ENCODE data around the gene KCNJ5.

The KCNJ5 gene

DNA sequence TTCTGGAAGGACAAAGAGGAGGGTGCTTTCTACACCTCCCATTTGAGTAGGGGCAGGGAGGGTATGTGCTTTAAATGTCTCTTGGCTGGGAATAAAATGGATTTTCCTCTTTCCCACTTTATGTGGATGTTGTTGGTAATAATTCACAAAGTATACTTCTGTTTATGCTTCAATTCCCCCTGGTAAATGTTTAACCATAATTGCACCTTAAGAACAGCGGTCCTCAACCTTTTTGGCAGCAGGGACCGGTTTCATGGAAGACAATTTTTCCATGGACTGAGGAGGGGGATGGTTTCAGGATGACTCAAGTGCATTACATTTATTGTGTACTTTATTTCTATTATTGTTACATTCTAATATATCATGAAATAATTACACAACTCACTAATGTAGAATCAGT, 55.5 kb downstream of the KCNJ5 start:
- TF ChIP-seq ZNF274 (IDR thresholded peaks at IDR 0.05; ENCODE audit: low read depth, low read length) = no peak
- H3K4me3 ChIP-seq (ENCODE audit: low read length) = no peak overlapping the region

DNA sequence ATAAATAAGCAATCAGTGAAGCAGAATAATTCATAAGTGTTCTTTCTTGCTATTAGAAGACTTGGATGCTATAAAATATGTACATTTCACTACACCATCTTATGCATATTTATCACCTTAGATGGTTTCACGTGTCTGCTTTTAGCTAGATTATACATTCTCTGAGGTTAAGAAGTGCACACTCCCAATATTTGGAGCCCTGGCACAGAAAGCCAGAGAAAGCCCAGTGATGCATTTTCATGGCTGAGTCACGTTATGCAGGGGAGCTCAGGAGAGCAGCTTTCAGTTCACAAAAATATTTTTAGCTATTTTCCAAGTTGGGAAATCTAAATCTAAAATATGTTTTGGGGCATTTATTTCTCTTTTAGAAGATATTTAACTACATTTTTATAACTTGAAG, 56.6 kb downstream of the KCNJ5 start:
- no peak for TF ChIP-seq ZNF274 (IDR thresholded peaks at IDR 0.05; ENCODE audit: low read depth, low read length)
- H3K4me3 ChIP-seq (ENCODE audit: low read length) = no peak overlapping the region

DNA sequence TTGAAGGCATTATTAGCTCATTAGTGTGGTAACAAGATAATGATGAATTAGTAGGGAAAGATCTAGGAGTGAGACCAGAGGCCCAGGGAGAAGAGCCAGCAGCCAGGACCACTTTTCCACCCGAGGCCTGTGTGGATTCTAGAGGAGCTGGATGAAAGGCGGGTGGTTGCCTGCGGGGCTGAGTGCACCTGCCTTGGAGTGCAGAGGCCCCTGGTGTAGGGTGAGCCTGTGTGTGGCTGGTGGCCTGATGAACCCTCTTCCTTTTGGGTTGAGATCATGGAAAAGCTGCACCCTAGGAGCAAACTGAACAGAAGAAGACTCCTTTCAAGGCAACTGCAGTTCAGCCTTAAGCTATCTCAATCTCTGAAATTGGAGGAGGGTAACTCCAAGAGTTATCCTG, 57.4 kb downstream of the KCNJ5 start:
- no peak for TF ChIP-seq ZNF274 (IDR thresholded peaks at IDR 0.05; ENCODE audit: low read depth, low read length)
- no peak overlapping the region for H3K4me3 ChIP-seq (ENCODE audit: low read length)

DNA sequence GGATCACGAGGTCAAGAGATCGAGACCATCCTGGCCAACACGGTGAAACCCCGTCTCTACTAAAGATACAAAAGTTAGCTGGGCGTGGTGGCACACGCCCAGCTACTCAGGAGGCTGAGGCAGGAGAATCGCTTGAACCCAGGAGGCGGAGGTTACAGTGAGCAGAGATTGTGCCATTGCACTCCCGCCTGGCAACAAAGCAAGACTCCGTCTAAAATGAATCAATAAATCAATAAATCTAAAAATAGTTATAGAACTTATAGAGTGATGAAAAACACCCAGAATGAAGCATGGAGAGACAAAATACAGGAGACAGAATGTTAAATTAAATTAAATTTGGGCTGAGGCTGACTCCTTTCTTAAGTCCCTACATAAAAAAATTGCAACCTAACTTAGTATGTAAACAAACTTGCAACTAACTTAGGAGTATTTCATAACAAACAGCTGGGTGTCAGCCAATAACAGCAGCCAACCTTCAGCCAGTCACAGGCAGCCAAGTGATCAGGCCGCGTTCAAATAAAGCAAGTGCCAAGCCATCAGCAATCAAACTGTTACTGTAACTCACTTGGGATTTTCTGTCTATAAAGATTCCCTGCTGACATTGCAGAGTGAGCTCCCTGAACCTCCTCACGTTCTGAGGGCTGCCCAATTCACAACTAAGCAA, 58.8 kb downstream of the KCNJ5 start:
- H3K4me3 ChIP-seq (ENCODE audit: low read length) = no peak overlapping the region
- TF ChIP-seq ZNF274 (IDR thresholded peaks at IDR 0.05; ENCODE audit: low read depth, low read length) = no peak

DNA sequence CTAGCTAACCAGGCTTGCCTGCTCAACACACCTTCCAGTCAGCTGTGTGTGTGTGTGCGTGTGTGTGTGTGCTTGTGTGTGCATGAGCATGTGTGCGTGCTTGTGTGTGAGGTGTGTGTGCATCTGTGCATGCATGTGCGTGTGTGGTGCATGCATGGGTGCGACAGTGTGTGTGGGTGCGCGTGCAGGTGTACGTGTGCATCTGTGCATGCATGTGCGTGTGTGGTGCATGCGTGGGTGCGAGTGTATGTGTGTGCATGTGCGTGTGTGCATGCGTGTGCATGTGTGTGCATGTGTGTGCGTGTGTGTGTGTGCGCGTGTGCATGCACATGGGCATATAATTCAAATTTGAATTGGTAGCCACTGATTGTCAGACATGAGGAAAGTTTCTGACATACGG, 62.0 kb downstream of the KCNJ5 start:
- no peak for TF ChIP-seq ZNF274 (IDR thresholded peaks at IDR 0.05; ENCODE audit: low read depth, low read length)

DNA sequence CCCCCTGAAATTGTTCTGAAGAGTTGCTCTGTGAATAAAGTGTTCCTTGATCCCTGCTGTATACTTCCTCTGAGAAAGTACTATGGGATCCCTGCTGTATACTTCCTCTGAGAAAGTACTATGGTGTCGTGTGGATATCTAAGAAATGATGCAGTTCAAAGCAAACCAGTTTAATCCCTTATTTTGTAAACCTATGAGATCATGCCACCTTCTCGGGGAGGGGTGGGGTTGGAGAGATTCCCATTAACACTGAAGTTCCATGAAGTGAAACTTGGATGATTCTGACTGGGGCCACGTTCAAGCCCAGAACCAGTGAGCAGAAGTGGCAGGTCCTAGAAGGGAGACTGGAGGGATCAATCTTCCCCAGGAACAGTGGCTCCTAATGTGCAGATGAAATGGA, 64.5 kb downstream of the KCNJ5 start:
- no peak overlapping the region for H3K4me3 ChIP-seq (ENCODE audit: low read length)
- TF ChIP-seq ZNF274 (IDR thresholded peaks at IDR 0.05; ENCODE audit: low read depth, low read length) = no peak

More for the DNA sequence above, 62.0 kb downstream of the KCNJ5 start:
- H3K4me3 ChIP-seq (ENCODE audit: low read length) = no peak overlapping the region

DNA sequence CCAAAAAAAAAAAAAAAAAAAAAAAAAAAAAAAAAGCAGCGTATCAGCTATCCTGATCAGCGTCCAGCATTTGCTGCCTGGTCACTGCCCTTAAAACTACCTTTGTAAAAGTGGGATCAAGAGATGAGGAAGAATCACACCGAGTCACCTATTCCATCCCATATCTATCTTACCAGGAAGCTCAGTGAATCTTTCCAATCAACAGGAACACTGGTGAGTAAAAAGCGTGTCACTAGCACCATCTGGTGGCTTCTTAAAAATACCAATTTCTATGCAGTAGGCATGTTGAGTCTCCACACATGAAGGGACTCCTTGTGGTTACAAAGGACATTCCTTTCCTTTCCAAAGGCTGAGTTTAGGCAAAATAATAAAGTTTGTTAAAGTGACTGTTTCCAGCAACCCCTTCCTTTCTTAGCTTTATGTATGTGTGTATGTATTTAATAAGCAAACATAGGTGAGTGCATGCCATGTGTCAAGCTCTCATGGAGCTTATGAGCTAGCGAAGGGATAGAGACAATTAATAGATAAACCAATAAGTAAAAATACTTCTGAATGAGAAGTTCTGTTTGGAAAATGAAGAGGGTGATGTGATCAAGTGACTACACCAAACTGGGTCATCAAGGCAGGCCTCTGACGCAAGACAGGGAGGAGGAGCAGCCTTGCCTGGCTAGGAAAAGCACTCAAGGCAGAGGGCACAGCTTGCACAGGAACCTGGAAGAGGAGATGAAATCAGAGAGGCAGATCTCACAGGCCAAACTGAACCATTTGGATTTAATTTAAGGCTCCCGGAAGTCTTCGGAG, 65.4 kb downstream of the KCNJ5 start:
- no peak overlapping the region for H3K4me3 ChIP-seq (ENCODE audit: low read length)
- no peak for TF ChIP-seq ZNF274 (IDR thresholded peaks at IDR 0.05; ENCODE audit: low read depth, low read length)

DNA sequence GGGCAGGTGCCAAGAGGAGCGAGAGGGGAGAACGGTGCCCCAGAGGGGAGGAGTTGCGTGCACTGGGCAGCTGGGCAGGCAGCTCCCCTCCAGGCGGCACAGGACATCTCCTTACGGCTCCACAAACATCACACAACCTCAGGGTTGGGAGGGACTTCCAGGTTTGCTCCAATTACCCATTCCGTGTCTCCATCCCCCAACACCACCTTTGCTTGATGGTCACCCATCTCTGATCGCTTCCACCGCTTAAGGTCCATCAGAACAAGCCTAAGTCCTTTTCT, 66.0 kb downstream of the KCNJ5 start:
- H3K4me3 ChIP-seq (ENCODE audit: low read length) = no peak overlapping the region
- no peak for TF ChIP-seq ZNF274 (IDR thresholded peaks at IDR 0.05; ENCODE audit: low read depth, low read length)

DNA sequence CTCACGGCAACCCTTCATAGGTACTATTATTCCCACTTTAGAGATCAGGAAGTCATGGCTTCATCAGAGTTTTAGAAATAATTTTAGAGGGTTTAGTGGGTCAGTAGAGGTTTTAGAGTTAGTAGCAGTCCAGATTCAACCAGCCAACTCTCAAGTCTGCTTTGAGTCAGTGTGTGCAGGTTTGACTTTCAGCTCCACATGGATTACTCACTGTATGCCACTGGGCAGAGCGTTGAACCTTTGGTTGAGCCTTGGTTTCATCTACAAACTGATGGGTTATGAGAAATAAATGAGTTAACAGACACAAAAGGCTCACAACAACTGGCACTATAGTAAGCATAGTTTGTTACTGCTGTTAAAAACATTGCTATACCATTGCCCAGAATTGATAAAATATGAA, 70.5 kb downstream of the KCNJ5 start:
- no peak overlapping the region for H3K4me3 ChIP-seq (ENCODE audit: low read length)
- TF ChIP-seq ZNF274 (IDR thresholded peaks at IDR 0.05; ENCODE audit: low read depth, low read length) = no peak

DNA sequence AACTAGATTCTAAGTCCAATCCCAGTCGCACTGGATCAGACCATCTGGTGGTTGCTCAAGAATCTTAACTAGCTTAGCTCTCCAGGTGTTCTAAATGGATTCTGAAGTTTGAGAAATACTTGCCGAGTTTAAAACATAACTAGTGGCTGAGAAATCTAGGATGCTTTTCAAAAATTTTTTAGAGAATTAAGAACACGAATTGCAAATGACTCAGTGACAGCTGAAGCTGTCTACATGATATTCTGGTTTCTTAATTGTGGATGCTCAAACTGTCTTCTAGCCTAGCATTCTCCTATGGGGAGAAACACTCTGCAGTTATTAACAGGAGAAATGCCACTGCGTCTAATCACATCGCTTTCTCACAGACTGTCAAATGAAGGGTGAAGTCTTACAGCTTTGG, 71.7 kb downstream of the KCNJ5 start:
- TF ChIP-seq ZNF274 (IDR thresholded peaks at IDR 0.05; ENCODE audit: low read depth, low read length) = no peak
- no peak overlapping the region for H3K4me3 ChIP-seq (ENCODE audit: low read length)

DNA sequence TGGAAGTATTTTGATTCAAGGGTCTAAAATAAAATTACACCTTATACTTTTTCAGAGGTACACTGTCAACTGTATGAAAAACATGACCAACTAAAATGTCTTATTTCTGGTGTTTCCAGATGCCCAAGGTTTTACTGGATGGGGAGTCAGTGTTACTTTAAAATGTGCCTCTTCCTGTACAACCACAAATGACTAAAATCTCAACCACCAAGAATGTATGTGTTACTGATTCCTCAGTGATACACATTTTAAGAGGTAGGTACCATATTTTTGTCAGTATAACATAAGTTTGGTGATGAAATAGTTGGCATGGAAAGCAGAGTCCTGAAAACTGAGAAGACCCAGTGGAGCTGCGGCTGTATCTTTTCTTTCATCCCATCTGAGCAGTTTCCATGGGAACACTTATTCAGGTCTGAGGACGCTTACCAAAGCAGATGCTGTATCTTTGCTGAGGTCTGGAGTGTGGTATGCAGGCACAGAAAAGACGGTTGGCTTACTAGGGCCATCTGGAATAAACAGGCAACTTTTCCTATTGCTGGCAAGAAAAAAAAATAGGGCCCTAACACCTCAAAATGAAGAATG, 72.7 kb downstream of the KCNJ5 start:
- H3K4me3 ChIP-seq (ENCODE audit: low read length) = no peak overlapping the region
- TF ChIP-seq ZNF274 (IDR thresholded peaks at IDR 0.05; ENCODE audit: low read depth, low read length) = no peak

DNA sequence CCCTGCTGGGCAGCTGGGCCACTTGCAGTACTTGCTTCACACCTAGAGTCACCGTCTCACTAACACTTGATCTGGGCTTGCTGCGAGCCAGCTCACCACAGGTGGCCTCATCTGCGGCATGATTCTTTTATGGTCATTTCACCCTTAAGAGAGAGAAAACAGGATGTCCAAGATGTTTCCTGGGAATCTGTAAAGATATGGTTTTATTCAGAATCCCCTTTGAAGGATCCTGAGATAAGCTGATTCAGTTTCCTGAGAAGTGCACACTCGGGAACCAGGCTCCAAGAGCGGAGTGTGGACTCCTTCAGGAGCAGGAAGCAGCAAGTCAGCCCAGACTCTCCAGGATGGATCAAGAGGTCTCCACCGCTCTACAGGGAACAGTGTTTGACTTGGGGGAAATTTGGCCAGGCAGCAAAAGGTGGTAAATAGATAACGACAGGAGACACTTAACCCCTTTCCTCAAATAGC, 73.3 kb downstream of the KCNJ5 start:
- H3K4me3 ChIP-seq (ENCODE audit: low read length) = no peak overlapping the region
- no peak for TF ChIP-seq ZNF274 (IDR thresholded peaks at IDR 0.05; ENCODE audit: low read depth, low read length)

DNA sequence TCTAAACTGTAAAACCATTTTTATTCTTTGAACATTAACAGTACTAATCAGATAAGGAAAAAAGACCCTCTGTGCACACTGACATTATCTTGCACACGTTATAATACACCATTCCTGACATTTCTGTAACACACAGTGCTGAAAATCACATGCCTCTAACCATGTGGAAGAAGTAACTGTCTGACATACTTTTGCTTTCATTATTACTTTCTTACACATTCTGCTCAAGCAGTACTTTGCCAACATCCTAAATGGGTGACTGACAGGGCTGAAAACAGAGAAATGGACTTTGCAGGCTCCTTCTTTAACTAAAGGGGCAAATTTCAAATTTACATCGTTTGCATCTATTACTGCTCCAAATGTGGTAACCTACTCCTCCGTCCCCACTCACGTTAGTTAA, 74.3 kb downstream of the KCNJ5 start:
- H3K4me3 ChIP-seq (ENCODE audit: low read length) = no peak overlapping the region
- TF ChIP-seq ZNF274 (IDR thresholded peaks at IDR 0.05; ENCODE audit: low read depth, low read length) = no peak

DNA sequence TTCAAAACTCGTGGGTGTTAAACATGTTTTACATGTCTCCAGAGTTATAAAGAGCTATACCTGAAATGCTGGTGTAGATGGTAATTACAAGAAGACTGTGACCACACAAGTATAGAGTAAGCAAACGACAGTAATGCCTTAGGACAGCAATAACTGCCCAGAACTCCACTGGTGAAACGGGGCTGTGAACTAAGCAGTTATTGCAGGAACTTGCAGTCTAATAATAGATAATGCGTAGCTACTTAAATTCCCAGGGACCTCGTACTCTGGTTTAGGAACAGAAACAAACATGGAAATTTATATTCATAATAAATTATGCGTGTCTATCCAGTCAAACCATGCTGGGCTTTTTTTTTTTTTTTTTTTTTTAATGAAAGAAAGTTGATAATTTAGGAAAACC, 76.4 kb downstream of the KCNJ5 start:
- H3K4me3 ChIP-seq (ENCODE audit: low read length) = no peak overlapping the region
- no peak for TF ChIP-seq ZNF274 (IDR thresholded peaks at IDR 0.05; ENCODE audit: low read depth, low read length)

DNA sequence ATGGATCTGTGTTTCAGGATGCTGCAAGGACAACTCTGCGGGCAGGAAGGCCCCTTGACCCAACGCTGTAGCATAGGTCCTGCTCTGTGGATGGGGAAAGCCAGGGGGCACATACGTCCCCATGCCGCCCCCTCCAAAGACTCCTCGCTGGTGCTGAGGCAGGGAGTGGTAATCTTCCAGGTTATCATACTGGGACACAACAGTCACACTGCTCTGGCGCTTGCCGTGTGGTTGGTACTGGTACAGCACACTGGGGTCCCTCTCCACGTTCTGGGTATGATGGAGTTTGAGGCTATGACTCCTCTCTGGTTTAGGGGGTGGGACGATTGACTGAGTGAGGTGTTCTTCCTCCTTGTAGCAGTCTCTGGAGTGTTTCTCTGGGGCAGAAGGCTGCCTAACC, 77.8 kb downstream of the KCNJ5 start:
- TF ChIP-seq ZNF274 (IDR thresholded peaks at IDR 0.05; ENCODE audit: low read depth, low read length) = no peak
- H3K4me3 ChIP-seq (ENCODE audit: low read length) = no peak overlapping the region

Data from GM08714 (cell line).